Gastroesophageal sphincter (tissue), 3 donors: ENCODE results near the gene CPB2.

Experiments used
- EP300 ChIP-seq: sonication (generic); formaldehyde crosslinking; IDR thresholded peaks from one replicate; pipeline ENCODE4 v1.6.1; 2017; ENCODE audit warnings: antibody characterized with exemption, mild to moderate bottlenecking
- TF ChIP-seq, protein P1 (sequence below), 4 experiments: fragments of 200-600 bp in 2 of 4; fragments of 450-650 bp in 2 of 4; sonication (generic) in 1 of 4; IDR thresholded peaks; one replicate each; pipeline ENCODE4 v1.5.1; 2017 to 2019; ENCODE audit warnings: antibody characterized with exemption in 4 of 4, mild to moderate bottlenecking in 2 of 4, moderate library complexity in 2 of 4

- TF ChIP-seq, protein P1, sequence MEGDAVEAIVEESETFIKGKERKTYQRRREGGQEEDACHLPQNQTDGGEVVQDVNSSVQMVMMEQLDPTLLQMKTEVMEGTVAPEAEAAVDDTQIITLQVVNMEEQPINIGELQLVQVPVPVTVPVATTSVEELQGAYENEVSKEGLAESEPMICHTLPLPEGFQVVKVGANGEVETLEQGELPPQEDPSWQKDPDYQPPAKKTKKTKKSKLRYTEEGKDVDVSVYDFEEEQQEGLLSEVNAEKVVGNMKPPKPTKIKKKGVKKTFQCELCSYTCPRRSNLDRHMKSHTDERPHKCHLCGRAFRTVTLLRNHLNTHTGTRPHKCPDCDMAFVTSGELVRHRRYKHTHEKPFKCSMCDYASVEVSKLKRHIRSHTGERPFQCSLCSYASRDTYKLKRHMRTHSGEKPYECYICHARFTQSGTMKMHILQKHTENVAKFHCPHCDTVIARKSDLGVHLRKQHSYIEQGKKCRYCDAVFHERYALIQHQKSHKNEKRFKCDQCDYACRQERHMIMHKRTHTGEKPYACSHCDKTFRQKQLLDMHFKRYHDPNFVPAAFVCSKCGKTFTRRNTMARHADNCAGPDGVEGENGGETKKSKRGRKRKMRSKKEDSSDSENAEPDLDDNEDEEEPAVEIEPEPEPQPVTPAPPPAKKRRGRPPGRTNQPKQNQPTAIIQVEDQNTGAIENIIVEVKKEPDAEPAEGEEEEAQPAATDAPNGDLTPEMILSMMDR (IDR thresholded peaks at IDR 0.05) = no peak
- no peak for TF ChIP-seq EP300
Measured at GRCh38 chr13:46004491-46004890, 100.3 kb downstream of the CPB2 start.
